GM15510 (cell line): ENCODE measurements around the gene MIOX.

Experiments
- POLR2A ChIP-seq: IDR thresholded peaks from 3 replicates; pipeline ENCODE4 v1.6.1; 2011; ENCODE audit warnings: borderline replicate concordance; ENCODE audit not compliant: insufficient read length; ENCODE audit errors: extremely low read depth

MIOX gene

DNA sequence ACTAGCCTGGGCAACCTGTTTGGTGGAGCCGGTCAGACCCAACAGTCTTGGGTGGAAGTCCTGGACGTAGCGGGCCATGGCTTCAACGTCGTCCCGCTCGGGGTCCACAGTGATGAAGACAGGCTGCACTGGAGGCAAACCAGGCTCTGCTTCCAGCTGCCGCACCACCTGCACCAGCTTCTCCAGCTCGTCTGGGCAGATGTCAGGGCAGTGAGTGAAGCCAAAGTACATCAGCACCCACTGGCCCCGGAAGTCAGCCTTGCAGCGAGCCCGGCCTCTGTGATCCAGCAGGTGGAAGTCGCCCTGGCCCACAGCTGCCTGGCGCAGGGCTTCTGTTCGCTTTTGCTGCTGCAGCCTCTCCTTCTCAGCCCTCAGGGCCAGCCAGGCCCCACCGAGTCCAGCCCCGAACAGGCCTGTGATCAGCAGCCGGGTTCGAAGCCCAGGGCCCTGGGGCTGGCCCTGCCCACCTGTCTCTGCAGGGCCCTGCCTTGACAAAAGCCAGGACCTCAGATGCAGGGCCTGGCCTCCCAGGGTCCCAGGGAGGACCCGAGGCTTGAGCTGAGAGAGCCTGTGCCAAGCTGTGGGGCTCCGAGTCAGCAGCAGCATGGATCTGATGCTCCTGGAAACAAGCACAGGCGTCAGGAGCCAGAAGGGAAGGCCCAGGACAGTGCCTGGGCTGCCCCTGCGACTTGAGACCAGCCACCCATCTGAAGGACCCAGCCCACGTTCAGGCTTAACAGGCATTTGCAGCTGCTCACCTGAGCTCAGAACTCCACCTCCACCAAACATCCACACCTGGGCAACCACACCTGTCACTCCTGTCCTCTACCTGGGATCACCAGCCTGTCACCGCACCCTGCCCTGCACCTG, 37.4 kb downstream of the MIOX start:
- TF ChIP-seq POLR2A = no peak

DNA sequence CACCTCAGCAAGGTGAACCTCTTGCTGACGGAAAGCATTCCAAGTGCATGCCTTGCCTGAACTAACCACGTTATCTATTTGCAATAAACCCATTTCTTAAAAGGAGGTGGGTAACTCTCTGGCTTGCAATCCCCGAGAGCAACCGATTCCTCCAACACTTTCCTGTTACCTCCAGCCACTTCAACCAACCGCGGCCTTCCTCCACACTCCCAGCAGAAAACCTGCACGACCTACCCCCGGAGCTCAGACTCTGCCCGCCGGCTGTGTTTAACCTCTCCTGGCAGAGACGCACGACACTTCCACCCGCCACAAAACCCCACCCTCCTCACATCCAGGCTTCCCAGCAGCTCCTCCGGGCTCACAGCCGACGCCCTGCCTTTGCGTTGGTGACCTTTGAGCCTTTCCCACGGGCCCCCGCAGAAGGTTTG, 38.0 kb downstream of the MIOX start:
- no peak for TF ChIP-seq POLR2A

DNA sequence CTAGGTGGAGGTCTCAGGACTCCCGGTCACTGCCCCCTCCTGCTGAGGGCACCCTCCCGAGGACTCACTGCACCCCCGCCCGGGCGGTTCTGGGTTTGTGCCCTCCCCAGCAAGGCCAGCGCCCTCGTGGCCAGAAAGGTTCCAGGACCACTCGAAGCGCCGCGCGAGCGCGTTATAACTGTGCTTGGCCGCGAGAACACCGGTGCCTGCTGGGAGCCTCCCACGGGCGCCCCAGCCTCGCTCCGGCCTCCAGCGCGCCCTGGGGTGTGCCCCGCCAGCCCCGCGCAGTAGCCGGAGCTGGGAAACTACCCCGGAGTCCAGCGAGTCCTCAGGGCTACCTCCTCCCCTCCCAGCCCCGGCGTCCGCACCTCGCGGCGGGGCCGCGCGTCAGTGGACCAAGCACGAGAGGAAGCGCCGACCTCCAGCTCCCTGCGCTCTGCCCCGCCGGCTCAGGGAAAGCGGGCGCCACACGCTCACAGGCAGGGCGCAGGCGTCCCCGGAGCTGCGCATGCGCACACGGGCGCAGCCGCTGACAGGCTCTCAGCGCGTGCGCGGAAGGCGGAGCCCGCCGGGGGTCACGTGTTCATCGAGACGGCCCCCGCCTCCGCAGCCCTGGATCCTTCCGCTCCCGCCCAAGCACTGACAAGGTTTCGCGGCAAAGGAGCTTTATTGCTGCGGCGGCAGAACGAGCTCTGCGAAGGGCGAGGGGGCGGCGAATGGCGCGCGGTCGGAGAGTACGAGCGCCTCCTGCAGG, 38.6 kb downstream of the MIOX start, which contains the start of gene SCO2:
TSS of gene SCO2 (minus strand) at position 495 of the 754 bp plus-strand sequence. CDS start 1,187 bp downstream, outside the sequence.
- peak; percentile 92 for TF ChIP-seq POLR2A

DNA sequence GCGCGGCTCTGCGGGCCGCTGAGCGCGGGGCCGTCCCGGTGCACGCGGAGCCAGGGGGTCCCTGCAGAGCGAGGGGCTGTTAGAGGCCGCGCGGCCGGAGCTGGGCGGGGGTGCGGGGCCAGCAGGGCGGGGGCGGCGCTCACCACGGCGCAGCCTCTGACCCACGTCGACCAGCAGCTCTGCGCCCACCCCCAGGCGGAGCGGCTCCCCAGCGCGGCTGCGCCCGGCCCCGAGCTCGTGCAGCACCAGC, 39.1 kb downstream of the MIOX start:
- peak; percentile 34 for TF ChIP-seq POLR2A

DNA sequence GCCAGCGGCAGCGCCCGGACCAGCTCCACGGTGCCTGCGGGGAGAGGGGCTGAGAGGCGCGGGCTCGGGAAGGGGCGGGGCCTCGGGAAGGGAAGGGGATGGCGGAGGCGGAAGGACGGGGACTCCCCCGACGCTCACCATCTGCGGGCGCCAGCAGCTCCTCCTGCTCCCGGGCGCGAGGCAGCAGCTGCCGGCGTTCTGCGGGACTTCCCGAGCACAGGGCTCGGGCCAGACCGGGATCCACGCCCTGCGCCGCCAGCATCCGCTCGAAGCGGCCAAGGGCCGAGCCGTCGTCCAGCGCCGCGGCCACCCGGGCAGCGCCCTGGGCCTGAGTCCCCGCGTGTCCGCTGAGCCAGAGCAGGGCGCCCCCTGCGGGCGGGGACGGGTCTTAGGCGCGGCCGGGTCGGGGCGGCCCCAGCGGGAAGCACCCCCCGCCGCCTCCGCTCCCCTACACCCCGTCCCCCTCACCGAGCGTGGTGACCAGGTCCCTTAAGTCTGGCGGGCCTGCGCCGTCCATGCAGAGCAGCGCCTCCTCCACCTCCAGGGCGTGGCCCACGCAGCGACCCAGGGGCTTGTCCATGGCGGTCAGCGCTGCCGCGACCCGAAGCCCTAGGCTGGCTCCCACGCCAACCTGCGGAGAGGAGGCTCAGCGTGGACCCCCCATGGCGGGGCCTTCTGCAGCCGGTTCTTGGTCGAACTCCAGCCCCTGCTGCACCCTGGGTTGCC, 39.6 kb downstream of the MIOX start:
- peak; percentile 15 for TF ChIP-seq POLR2A

DNA sequence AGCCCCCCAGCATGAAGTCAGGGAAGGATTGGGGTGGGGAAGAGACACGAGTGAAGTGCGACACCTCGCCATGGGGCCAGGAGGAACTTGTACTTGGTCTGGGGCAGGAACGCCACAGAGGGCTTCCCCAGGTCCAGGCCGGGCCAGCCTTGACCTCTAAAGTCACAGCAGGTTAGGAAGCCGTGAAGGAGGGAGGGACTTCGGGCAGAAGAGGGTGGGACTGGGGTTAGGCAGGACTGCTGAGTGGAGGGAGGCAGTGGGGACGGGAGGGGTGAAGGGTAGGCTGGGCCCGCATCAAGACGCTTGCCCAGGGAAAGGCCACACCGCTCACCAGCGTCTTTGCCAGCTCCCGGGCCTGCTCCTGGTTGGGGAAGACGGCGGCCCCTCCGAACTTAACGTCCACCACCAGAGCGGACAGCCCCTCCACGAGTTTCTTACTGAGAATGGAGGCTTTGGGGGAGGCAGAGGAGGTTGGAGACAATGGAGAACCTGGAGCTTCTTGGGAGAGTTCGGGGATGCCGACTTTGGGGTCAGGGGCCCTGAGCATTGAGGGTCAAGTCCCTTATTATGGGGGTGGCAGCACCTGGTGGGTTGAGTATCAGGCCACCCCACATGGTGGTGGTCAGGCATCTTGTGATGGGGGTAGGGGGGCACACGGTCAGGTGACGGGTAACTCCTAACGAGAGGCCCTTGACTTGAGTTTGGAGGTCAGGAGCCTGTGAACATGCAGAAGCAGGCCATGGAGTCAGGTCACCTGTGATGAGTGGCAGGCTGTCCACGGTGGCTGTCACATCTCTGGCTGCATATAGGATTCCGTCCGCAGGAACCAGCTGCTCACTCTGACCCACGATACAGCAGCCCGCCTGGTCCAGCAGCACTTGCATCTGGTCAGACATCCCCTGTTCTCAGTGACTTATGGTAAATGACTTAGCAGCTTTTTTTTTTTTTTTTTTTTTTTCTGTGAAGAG, 40.5 kb downstream of the MIOX start:
- peak; percentile 59 for TF ChIP-seq POLR2A

DNA sequence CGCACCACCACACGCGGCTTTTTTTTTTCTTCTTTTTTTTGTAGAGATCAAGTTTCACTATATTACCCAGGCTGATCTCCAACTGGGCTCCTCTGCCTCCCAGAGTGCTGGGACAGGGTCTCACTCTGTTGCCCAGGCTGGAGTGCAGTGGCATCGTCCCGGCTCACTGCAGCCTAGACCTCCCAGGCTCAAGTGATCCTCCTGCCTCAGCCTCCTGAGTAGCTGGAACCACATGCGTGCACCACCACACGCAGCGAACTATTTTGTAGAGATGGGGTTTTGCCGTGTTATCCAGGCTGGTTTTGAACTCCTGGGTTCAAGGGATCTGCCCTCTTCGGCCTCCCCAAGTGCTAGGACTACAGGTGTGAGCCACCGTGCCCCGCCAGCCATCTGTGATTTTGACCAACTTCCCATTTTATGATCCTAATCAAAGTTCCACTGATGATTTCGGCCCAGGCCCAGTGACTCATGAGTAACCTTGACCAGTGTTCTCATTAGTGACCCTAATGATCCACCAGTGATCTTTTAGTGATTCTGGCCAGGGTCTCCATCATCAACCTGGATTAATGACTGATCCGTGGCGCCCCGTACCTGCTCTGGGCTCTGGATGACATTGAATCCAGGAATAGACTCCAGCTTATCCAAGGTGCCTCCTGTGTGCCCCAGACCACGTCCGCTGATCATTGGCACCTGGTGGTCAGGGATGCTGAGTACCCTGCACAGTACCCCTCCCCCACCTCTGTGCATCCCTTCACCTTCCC, 41.4 kb downstream of the MIOX start:
- TF ChIP-seq POLR2A = peak; percentile 7

DNA sequence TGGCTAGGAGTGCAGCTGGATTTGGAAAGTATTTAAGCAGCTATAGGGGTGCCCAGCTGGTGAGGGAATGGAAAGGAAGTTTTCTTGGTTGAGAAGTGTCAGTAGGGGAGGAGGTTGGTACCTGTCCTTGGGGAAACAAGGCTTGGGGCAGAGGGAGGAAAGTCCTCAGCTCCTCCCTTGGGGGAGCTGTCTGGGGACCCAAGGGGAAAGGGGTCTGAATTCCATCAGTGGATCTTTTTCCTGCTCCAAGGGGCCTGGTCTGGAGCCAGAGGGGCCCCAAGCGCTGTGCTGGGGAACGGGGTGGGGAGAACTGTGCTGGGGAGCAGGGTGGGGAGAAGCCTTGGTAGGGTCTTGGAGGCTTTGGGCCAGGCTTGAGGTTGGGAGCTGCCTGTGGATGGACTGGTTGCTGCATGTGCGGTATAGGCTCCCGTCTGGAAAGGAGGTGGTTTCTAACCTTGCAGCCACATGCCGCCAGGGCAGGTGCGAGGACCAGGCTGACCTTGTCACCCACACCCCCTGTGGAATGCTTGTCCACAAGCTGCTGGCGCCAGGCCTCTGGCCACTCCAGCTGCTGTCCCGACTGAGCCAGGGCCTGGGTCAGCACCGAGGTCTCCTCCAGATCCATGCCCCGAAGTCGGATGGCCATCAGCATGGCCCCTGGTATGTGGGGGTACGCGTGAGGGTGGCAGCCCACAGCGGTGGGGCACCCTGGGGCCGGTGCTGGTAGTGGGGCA, 42.2 kb downstream of the MIOX start:
- TF ChIP-seq POLR2A = peak; percentile 27

DNA sequence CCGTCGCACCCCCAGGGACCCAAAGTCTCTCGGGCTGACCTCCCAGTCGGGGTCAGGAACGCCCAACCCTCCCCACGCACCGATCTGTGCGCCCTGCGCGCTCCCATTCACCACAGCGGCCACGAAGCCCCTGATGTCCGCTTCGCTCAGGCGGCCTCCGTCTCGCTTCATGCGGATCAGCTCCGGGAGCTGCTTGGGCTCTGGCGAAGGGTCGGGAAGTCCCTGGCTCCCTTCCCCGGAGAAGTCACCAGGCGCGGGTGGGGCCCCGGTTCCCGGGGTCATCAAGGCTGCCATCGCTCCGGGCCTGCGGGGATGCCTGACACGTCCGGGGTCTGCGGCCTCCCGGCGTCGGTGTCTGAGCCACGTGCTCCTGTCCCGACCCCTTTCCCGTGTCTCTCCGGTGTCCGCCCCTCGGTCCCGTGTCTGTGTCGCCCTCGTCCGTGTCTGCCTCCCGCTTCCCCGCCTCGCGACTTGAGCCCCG, 42.8 kb downstream of the MIOX start:
- TF ChIP-seq POLR2A = peak; percentile 1

DNA sequence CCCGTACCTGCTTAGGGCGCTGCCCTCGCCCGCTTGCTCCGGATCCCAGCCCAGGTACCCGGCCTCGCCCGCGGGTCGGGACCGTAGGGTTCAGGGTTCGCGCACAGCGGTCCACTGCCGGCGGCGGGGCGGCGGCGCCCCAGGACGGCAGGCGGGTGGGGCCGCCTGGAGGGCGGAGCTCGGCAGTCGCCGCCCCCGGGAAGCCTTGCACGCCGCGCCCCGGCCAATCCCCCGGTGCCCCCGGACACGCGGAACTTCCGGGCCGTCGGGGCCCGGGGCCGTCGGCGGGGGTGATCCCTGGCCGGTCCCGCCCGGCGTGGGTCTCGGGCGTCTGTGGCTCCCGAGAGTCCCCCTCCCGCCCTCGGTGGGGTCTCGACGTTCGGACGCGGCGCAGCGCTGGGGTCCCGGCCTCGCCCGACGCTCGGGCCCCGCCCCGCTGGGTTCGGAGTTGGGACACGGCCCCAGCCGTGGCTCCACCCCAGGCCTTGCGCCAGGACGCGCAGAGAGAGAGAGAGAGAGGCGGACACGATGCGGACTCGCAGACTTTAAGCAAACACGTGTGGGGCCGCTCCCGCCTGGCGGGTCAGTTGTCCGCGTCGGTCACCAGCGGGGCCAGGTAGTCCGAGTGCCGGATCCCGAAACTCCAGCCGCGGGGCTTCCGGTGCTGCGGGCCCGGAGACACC, 43.4 kb downstream of the MIOX start, which contains the start of gene TYMP:
TSS of gene TYMP (minus strand) at position 116 of the 683 bp plus-strand sequence. CDS start 303 bp downstream, outside the sequence.
- peak; percentile 75 for TF ChIP-seq POLR2A

DNA sequence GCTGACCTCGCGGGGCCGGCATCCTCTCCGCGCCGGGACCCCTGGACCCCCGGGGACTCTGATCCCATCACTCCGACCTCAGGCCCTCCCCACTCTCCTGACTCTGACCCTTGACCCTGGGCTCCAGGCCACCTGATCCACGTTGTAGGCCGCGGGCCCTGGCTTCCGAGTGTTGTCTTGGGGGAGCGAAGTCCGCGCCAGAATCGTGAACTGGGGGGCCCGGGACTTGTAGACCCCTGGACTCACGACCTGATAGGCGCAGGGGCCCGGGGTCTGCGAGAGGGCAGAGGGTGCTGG, 43.9 kb downstream of the MIOX start:
- no peak for TF ChIP-seq POLR2A

DNA sequence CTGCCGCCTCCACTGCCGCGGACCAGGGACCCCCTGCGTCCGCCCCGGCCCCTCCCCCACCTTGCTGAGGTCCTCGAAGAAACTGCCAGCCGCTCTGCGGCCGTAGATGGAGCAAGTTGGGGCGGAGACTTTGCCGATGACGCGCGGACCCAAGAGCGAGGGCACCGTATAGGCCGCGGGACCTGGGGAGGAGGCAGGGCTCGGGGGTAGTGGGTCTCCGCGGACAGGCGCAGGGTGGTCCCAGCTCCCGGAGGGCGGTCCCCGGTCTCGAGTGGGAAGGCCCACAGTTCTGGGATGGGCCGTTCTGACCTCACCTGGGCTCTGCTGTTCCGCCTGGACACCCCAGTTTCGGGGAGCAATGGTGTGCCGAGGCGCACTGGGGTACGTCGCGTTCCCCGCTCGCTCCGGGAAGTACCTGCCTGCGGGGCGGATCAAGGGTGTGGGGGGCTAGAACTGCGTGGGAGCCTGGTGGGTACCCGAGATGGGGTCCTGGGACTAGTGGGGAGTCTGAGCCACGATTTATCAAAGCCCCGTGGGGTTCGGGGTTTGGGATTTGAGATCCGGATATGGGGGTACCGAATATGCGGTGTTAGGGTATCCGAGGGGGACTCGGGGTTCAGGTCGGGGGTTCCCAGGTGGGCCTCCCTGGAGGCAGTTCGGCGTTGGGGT, 44.4 kb downstream of the MIOX start:
- TF ChIP-seq POLR2A = peak; percentile 79
